ENCODE data around the gene SLC16A3. TPM values are rescaled to one million over a fixed set of nuclear protein-coding genes. Genes with fewer than 3 reads are reported as not detected.

SLC16A3 gene
- total RNA-seq, 2 donors from 2014 or later: 47.2 to 56.2 TPM

- Mint-ChIP-seq H3K27ac (no peak overlapping the region), H3K4me3 (no peak overlapping the region), H3K4me1 (peaks cover 15% of the 10 kb centered on the region), H3K36me3 (ENCODE audit: low read depth) (no peaks in the 10 kb centered on the region), H3K27me3 (no peaks in the 10 kb centered on the region)
- ATAC-seq (no peak), DNase-seq (no peak)
- H3K9me3 ChIP-seq (ENCODE audit: control insufficient read depth, low read length, poor library complexity, severe bottlenecking): no peaks in the 10 kb centered on the region
These were observed 8.8 kb upstream of the SLC16A3 start for GRCh38 chr17:82219753-82220709.

GRCh38 chr17:82221341-82221902 is 7.4 kb upstream of the SLC16A3 start:
- no peak for DNase-seq
- no peaks in the 10 kb centered on the region for H3K9me3 ChIP-seq (ENCODE audit: control insufficient read depth, low read length, poor library complexity, severe bottlenecking)
- H3K36me3 Mint-ChIP-seq (ENCODE audit: low read depth): no peaks in the 10 kb centered on the region
- no peak overlapping the region for H3K4me3 Mint-ChIP-seq
- no peak overlapping the region for H3K27ac Mint-ChIP-seq
- H3K27me3 Mint-ChIP-seq: no peaks in the 10 kb centered on the region
- ATAC-seq: no peak
- H3K4me1 Mint-ChIP-seq: peaks cover 8% of the 10 kb centered on the region

DNA sequence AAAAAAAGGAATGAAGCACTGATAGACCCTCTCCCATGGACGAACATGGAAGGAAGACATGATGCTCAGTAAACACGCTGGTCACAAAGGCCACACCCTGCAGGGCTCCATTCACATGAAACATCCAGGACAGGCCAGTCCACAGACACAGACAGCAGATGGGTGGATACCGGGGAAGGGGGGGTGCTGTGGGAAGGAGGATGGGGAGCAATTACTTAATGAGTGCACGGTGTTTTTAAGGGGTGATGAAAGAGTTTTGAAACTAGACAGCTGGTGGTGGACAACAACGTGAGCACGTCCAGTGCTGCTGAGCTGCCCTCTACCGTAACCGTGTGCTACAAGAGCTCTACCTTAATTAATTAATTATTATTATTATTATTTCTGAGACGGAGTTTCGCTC is 6.0 kb upstream of the SLC16A3 start:
- H3K36me3 Mint-ChIP-seq (ENCODE audit: low read depth): no peaks in the 10 kb centered on the region
- ATAC-seq (no peak), DNase-seq (no peak)
- H3K4me1 Mint-ChIP-seq: peaks cover 7% of the 10 kb centered on the region
- no peak overlapping the region for H3K4me3 Mint-ChIP-seq
- no peaks in the 10 kb centered on the region for H3K27me3 Mint-ChIP-seq
- H3K27ac Mint-ChIP-seq: no peak overlapping the region
- H3K9me3 ChIP-seq (ENCODE audit: control insufficient read depth, low read length, poor library complexity, severe bottlenecking): no peaks in the 10 kb centered on the region

DNA sequence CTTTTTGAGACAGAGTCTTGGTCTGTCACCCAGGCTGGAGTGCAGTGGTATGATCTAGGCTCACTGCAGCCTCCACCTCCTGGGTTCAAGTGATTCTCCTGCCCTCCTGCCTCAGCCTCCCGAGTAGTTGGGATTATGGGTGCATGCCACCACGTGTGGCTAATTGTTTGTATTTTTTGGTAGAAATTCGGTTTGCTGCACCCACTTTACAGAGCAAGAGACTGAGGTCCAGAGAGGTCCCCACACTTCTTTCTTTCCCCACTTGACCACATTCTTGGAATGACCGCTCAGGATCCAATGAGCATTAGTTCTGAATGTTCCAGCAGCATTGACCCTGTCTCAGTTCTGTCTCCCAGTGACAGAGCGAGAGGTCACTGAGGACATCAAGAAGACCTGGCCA is 5.3 kb upstream of the SLC16A3 start:
- no peak for ATAC-seq
- no peaks in the 10 kb centered on the region for H3K9me3 ChIP-seq (ENCODE audit: control insufficient read depth, low read length, poor library complexity, severe bottlenecking)
- Mint-ChIP-seq H3K4me1 (peaks cover 10% of the 10 kb centered on the region), H3K27me3 (no peaks in the 10 kb centered on the region), H3K36me3 (ENCODE audit: low read depth) (no peaks in the 10 kb centered on the region), H3K27ac (no peak overlapping the region), H3K4me3 (peak overlapping the region; percentile 41)
- no peak for DNase-seq

DNA sequence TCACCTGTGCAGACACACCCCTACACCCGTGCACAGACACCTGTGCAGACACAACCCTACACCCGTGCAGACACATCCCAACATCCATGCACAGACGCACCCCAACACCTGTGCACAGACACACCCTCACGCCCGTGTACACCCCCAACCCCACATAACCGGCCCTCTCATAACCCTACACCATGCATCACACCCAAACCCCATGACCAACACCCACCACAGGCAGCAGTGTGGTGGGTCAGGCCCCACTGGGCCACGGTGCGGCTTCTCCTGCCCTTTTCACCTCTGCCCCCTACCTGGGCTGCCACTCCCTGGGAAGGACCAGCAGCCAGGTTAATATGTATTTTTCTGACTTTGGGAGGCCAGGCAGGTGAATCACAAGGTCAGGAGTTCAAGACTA is 4.2 kb upstream of the SLC16A3 start:
- Mint-ChIP-seq H3K4me3 (no peak overlapping the region), H3K4me1 (peaks cover 10% of the 10 kb centered on the region), H3K27ac (no peak overlapping the region), H3K27me3 (no peaks in the 10 kb centered on the region), H3K36me3 (ENCODE audit: low read depth) (no peaks in the 10 kb centered on the region)
- ATAC-seq (no peak), DNase-seq (no peak)
- H3K9me3 ChIP-seq (ENCODE audit: control insufficient read depth, low read length, poor library complexity, severe bottlenecking): no peaks in the 10 kb centered on the region

- no peaks in the 10 kb centered on the region for H3K27me3 Mint-ChIP-seq
- H3K9me3 ChIP-seq (ENCODE audit: control insufficient read depth, low read length, poor library complexity, severe bottlenecking): no peaks in the 10 kb centered on the region
- peaks cover 14% of the 10 kb centered on the region for H3K4me1 Mint-ChIP-seq
- DNase-seq: no peak
- peak overlapping the region; percentile 88 for H3K27ac Mint-ChIP-seq
- ATAC-seq: no peak
- H3K4me3 Mint-ChIP-seq: peak overlapping the region; percentile 28
- no peaks in the 10 kb centered on the region for H3K36me3 Mint-ChIP-seq (ENCODE audit: low read depth)
These were observed 3.3 kb upstream of the SLC16A3 start for GRCh38 chr17:82225368-82226029.

DNA sequence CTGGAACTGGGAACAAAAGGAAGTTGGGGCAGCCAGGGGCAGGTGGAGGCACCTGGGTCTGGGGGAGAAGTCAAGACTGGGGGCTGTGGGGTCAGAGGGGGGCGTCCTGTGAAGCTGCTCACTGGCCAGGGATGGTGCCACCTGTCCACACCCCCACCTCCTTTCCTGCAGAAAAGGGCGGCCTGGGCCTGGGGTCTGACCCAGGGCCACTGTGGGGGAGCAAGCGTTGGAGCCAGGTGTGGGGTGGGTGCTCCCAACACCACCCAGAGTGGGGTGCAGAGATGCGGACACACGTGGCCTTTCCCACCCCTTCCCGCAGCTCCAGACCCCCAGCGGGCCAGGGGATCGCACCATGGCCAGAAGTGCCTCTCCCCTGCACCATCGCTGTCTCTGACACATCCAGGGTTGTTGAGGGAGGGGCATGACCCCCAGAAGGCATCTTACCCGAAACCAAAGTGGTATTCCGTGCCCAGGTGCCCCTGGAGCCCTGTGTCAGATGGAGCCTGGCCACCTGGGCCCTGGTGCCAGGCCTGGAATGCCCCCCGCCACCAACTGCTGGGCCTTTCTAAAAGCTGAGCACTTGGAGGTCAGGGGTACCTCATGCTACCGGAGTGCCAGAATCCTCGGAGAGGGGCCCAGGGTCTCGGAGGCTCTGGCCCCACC is 2.6 kb upstream of the SLC16A3 start:
- Mint-ChIP-seq H3K27ac (peak overlapping the region; percentile 88), H3K27me3 (no peaks in the 10 kb centered on the region), H3K36me3 (ENCODE audit: low read depth) (no peaks in the 10 kb centered on the region), H3K4me1 (peaks cover 13% of the 10 kb centered on the region), H3K4me3 (no peak overlapping the region)
- DNase-seq: no peak
- no peak for ATAC-seq
- H3K9me3 ChIP-seq (ENCODE audit: control insufficient read depth, low read length, poor library complexity, severe bottlenecking): no peaks in the 10 kb centered on the region

- H3K9me3 ChIP-seq (ENCODE audit: control insufficient read depth, low read length, poor library complexity, severe bottlenecking): no peaks in the 10 kb centered on the region
- H3K27me3 Mint-ChIP-seq: no peaks in the 10 kb centered on the region
- peak overlapping the region; percentile 88 for H3K27ac Mint-ChIP-seq
- peaks cover 10% of the 10 kb centered on the region for H3K4me1 Mint-ChIP-seq
- DNase-seq (no peak), ATAC-seq (no peak)
- no peaks in the 10 kb centered on the region for H3K36me3 Mint-ChIP-seq (ENCODE audit: low read depth)
- peak overlapping the region; percentile 84 for H3K4me3 Mint-ChIP-seq
These were observed 1.8 kb upstream of the SLC16A3 start for GRCh38 chr17:82226809-82227628.

DNA sequence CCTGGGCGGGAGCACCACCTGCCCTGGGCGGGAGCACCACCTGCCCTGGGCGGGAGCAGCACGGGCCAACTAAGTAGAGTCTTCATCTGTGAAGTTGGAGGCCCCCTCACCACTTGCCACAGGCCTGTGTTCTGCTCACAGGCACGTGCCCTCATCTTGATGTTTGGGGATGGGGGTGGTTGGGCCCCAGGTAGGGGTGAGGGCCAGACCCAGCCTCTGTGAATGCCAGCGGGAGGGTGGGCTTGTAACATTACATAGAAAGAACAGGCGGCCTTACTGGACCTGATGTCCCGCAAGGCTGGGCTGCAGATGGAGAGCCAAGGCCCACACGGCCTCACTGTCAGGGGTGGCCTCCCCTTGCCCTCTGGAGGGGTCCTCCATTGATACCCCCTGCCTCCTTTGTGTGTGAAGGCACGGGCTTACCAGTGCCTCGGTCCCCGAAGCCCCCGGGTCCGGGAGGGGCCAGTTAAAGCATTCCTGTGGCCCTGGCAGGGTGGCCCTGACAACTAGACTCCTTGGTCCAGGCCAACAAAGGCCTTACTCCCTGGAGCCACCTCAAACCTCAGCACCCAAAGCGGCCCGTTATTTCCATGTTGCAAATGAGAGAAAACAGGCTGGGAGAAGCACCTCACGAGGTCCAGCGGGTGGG is 1.1 kb upstream of the SLC16A3 start:
- ATAC-seq: peak; percentile 12
- Mint-ChIP-seq H3K36me3 (ENCODE audit: low read depth) (no peaks in the 10 kb centered on the region), H3K4me3 (peak overlapping the region; percentile 84), H3K27ac (peak overlapping the region; percentile 88), H3K27me3 (no peaks in the 10 kb centered on the region), H3K4me1 (peaks cover 10% of the 10 kb centered on the region)
- no peak for DNase-seq
- H3K9me3 ChIP-seq (ENCODE audit: control insufficient read depth, low read length, poor library complexity, severe bottlenecking): no peaks in the 10 kb centered on the region

- H3K9me3 ChIP-seq (ENCODE audit: control insufficient read depth, low read length, poor library complexity, severe bottlenecking): no peaks in the 10 kb centered on the region
- no peaks in the 10 kb centered on the region for H3K27me3 Mint-ChIP-seq
- H3K4me3 Mint-ChIP-seq: peak overlapping the region; percentile 84
- no peaks in the 10 kb centered on the region for H3K36me3 Mint-ChIP-seq (ENCODE audit: low read depth)
- peak overlapping the region; percentile 88 for H3K27ac Mint-ChIP-seq
- peaks cover 10% of the 10 kb centered on the region for H3K4me1 Mint-ChIP-seq
- peak; percentile 69 for ATAC-seq
- peak; percentile 52 to 54 (median 53) for DNase-seq
These were observed 482 bp upstream of the SLC16A3 start for GRCh38 chr17:82228278-82228841.

- H3K9me3 ChIP-seq (ENCODE audit: control insufficient read depth, low read length, poor library complexity, severe bottlenecking): no peaks in the 10 kb centered on the region
- Mint-ChIP-seq H3K27me3 (no peaks in the 10 kb centered on the region), H3K4me1 (peaks cover 10% of the 10 kb centered on the region), H3K27ac (no peak overlapping the region), H3K36me3 (ENCODE audit: low read depth) (no peaks in the 10 kb centered on the region), H3K4me3 (peak overlapping the region; percentile 86)
- no peak for ATAC-seq
- DNase-seq: no peak
These were observed 1.1 kb downstream of the SLC16A3 start for GRCh38 chr17:82229698-82230608.

Data from T-helper 17 cell (primary cell).